Neural cell (in vitro differentiated cells): ENCODE measurements around the gene MKRN2OS. TPM values are rescaled to one million over a fixed set of nuclear protein-coding genes. Genes with fewer than 3 reads are reported as not detected.

Experiments used
- polyA plus RNA-seq: library from polyadenylated mRNA; depleted of rRNA; stranded (reverse); fragments of >200 nt; gene quantifications from 2 replicates; pipeline ENCODE4 v1.2.3, GENCODE V29; 2014
- small RNA-seq, 3 experiments: library from RNA; depleted of rRNA; stranded (forward); fragments of <200 nt; gene quantifications; one replicate each; pipeline ENCODE3, GENCODE V24; 2012

MKRN2OS gene
- polyA plus RNA-seq, 1 donor from 2014 or later: 0.36 TPM

Small RNA genes within 50 kb of the gene (small RNA-seq; reads per million reads assigned to genes)
- gene RF00017: 0 reads per million in 3 experiments
- 0 reads per million in 3 experiments for gene RNA5SP123
- 0 reads per million in 3 experiments for gene RNU6-377P

Other genes with a start within 250 kb of the MKRN2OS start
- 22.6 and 31.4 TPM in 2 replicates for gene TSEN2, start 61.0 kb downstream of the MKRN2OS start, polyA plus RNA-seq
- gene MKRN2, start 11.6 kb upstream of the MKRN2OS start, polyA plus RNA-seq: 47.6 and 50.4 TPM in 2 replicates
- gene RAF1, start 118.6 kb upstream of the MKRN2OS start, polyA plus RNA-seq: 212 and 215 TPM in 2 replicates
- not detected in 2 replicates for gene TMEM40, start 213.8 kb upstream of the MKRN2OS start, polyA plus RNA-seq